ENCODE results near the gene NTRK2.

The NTRK2 gene

GRCh38 chr9:84681516-84682285 lies 12.2 kb downstream of the NTRK2 start:
- no peak for DNase-seq (ENCODE audit: low read depth, low spot score)

- DNase-seq (ENCODE audit: low read depth, low spot score): no peak
Measured at GRCh38 chr9:84686068-84686467, 16.5 kb downstream of the NTRK2 start.

- no peak for DNase-seq (ENCODE audit: low read depth, low spot score)
Measured at GRCh38 chr9:84688956-84689355, 19.4 kb downstream of the NTRK2 start.

DNA sequence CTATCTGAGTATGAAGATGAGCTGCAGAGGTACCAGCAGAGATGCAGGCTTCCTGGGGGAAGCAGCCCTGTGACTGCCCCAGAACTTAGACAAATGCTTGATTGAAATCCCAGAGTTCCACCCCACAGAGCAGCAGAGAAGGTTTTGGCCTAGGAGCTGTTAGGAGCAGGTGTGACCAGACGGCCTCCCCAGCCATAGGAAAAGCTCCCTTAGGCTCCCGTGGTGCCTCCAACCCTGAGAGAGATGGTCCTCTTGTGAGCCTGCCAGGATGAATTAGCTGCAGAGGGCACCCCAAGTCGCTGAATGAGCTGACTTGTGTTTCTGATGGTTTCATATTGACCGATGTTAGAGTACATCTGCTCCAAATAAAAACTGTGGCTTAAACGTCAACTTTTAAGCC lies 22.1 kb downstream of the NTRK2 start:
- no peak for DNase-seq (ENCODE audit: low read depth, low spot score)

DNA sequence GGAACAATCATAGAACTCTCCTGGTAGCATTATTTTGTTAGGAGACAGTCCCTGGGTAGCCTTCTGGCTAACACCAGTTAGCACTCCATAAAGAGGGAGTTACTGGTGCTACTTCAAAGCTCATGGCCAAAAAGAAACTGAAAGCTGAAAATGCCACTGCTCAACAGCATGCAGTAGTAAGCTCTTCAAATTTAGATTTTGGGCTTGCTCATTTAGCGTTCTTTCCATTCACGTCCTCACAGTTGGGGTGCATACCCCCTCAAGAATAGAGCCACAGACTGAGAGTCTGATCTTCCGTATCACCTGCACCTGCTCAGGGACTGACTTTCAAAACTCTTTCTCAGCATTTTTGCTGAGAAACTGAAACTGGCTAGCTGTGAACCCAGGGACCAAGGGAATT lies 24.7 kb downstream of the NTRK2 start:
- no peak for DNase-seq (ENCODE audit: low read depth, low spot score)

- no peak for DNase-seq (ENCODE audit: low read depth, low spot score)
Measured at GRCh38 chr9:84697042-84697441, 27.5 kb downstream of the NTRK2 start.

- DNase-seq (ENCODE audit: low read depth, low spot score): peak; percentile 35
Measured at GRCh38 chr9:84697509-84698114, 28.1 kb downstream of the NTRK2 start.

GRCh38 chr9:84698323-84698722 lies 28.8 kb downstream of the NTRK2 start:
- DNase-seq (ENCODE audit: low read depth, low spot score): no peak

GRCh38 chr9:84699984-84700383 lies 30.5 kb downstream of the NTRK2 start:
- DNase-seq (ENCODE audit: low read depth, low spot score): no peak

GRCh38 chr9:84701801-84702200 lies 32.3 kb downstream of the NTRK2 start:
- DNase-seq (ENCODE audit: low read depth, low spot score): no peak

- no peak for DNase-seq (ENCODE audit: low read depth, low spot score)
Measured at GRCh38 chr9:84702471-84702870, 32.9 kb downstream of the NTRK2 start.

DNA sequence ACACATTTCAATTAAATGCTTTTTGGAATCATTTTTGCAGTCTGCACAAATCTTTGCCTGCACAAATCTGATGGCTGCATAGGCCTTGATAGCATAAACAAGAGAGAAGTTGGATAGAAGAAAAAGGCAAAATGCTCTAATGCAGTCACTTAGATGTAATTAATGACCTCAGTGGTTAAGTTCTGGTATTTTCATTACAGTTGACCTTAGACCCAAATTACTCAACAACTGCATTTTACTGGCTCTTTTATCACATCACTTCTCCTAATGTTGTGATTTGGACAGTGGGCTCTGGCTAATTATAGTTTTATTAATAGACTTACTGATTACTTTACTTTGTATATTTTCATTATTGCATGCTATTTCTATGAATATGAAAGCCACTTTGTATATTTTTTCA lies 34.3 kb downstream of the NTRK2 start:
- no peak for DNase-seq (ENCODE audit: low read depth, low spot score)

DNA sequence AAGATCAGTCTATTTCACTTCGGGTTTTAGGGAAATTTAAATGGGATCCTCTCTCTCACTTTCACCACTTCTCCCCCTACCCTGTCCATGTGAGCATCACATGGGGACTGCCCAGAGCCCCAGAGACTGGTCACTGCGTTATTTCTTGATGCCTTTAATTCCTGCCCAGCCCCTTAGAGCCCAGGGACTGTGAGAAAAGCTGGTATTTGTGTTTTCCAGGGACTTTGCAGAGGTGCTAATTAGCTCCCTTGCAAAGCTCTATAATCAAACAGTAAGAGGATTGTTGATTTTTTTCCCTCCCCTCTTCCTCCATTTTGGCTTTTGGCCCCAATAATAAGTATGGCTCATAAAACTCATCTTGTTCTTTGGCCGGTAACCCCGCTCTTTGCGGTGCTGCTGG lies 35.6 kb downstream of the NTRK2 start:
- DNase-seq (ENCODE audit: low read depth, low spot score): no peak

- DNase-seq (ENCODE audit: low read depth, low spot score): no peak
Measured at GRCh38 chr9:84708400-84708799, 38.9 kb downstream of the NTRK2 start.

DNA sequence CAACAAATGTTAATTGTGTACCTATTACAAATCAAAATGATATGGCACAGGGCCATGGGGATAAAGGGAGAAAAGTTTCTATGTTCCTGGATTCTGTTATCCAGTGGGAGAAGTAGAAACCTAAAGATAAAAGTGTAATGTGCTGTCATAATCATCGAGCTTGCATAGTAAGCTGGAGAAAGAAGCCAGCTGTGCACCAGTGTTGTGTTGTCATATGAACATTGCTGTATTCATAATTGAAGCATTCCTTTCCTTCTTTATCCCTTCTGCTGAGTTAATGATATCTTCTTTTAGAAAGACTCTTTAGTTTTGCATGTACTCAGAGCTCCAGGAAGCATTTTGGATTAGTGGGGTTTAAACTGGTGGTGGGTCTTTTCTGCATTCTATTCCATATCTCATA lies 39.5 kb downstream of the NTRK2 start:
- DNase-seq (ENCODE audit: low read depth, low spot score): no peak

- DNase-seq (ENCODE audit: low read depth, low spot score): no peak
Measured at GRCh38 chr9:84710701-84711397, 41.3 kb downstream of the NTRK2 start.

GRCh38 chr9:84711398-84711777 lies 41.9 kb downstream of the NTRK2 start:
- no peak for DNase-seq (ENCODE audit: low read depth, low spot score)

DNA sequence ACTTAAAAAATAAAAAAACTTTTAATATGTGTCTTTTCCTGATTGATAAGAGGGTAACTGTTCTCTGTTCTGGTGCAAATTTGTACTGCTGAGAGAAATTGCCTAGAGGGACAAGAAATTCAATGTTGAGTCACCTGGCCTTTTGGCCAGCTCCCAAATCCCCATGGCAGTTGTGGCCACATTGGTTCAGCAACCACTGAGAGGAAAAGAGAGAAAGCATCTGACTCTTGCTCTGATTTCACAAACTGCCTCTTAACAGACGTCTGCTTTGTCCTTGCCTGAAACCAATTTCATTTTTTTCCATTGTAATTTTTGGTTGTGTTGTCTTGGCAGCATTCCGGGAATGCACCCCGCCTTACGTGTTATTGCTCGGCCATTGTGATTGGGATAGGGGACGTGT lies 42.4 kb downstream of the NTRK2 start:
- DNase-seq (ENCODE audit: low read depth, low spot score): no peak

GRCh38 chr9:84716217-84716616 lies 46.7 kb downstream of the NTRK2 start:
- no peak for DNase-seq (ENCODE audit: low read depth, low spot score)

DNA sequence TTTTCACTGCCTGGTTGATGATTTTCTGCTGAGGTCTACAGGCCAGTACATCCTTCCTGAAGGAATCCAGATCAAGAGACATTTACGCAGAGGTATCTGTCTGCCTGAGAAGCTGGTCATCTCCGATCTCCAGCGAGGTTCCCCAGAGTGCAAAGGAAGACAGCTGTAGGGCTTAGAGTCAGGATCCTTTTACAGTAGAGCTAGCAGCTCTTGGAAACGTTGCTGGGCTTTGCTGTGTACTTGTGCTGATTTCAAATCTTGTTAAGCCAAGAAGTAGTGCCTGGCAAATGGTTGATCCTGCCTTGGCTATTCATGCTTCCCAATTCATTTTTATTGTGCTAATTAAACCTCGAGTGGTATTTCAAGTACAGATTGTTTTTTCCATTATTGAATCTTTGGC lies 48.9 kb downstream of the NTRK2 start:
- no peak for DNase-seq (ENCODE audit: low read depth, low spot score)

DNA sequence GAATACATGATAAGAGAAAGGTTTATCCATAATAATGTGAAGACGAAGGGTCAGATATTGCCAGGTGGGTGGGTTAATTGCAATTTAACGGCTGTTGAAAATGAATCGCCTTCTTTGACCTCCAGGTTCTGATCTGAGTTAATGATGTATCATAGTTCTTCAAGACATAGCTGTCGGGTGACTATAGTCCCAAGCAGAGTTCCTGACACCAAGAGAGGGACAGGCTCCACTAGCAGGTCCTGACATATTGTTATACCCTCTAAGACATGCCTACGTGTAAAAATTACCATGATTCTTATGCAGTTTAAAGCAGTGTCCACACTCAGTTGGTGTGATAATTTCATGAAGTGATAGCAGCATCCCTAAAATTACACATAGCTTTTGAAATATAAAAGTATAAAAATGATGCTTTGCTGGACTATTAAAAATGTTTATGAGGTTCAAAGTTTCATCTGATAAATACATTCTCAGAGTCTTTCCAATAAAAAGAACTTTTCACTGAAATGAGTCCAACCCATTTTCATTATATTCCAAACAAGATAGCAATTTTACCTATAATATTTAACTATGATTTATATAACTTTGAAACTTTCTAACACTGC lies 53.0 kb downstream of the NTRK2 start:
- no peak for DNase-seq (ENCODE audit: low read depth, low spot score)

- DNase-seq (ENCODE audit: low read depth, low spot score): no peak
Measured at GRCh38 chr9:84723426-84723825, 53.9 kb downstream of the NTRK2 start.

DNA sequence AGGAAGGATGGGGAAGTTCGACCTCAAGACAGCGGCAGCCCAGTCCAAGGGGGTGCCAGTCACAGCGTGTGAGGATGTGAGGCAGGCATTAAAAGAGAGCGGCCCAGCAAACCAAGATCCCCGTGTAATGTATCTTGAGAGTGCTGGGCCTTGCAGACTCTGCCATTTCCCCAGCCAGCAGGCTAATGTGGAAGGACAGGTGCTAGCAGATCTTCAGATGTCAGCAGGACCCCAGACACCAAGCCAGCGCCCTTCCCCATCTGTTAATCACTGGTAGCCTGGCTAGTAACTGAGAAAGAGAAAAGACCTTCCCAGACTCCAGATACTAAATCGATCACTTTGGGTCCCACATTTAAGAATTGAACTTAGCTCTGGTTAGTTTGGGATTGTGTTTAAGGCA lies 62.2 kb downstream of the NTRK2 start:
- no peak for DNase-seq (ENCODE audit: low read depth, low spot score)

All from smooth muscle cell of the brain vasculature (primary cell).